ENCODE measurements around the gene ZFHX3.

ZFHX3 gene

DNA sequence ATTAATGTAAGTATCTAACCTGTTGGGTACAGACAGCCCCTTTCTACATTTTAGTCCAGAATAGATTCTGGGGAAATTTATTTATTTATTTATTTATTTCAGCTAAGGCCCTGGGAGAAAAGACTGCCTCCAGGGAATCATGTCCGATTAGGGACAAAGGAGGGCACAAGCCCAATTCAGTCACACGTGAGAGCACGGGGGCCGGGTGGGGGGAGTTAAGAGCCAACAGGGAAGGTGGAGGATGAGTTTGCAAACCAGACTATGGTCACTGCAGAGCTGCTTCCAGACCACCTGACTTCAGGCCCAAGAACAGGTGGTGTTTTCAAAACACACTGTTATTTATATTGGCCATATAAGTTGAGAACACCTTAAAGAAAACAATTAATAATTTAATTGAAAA lies 1.6 kb upstream of the ZFHX3 start:
- no peaks in the 10 kb centered on the region for H3K9me3 ChIP-seq
- H3K27ac ChIP-seq: peak overlapping the region; percentile 99
- peaks cover 0 to 87% (median 60%) of the 10 kb centered on the region in 4 donors for H3K4me1 ChIP-seq
- no peaks in the 10 kb centered on the region for H3K27me3 ChIP-seq
- intact Hi-C loops (cut with DNase I; ENCODE audit: low total_unique reads): loop anchor here (10.0 kb wide), 1 partner anchor 65 kb away; no protein-coding TSS in a partner anchor
- TF ChIP-seq, protein P1, sequence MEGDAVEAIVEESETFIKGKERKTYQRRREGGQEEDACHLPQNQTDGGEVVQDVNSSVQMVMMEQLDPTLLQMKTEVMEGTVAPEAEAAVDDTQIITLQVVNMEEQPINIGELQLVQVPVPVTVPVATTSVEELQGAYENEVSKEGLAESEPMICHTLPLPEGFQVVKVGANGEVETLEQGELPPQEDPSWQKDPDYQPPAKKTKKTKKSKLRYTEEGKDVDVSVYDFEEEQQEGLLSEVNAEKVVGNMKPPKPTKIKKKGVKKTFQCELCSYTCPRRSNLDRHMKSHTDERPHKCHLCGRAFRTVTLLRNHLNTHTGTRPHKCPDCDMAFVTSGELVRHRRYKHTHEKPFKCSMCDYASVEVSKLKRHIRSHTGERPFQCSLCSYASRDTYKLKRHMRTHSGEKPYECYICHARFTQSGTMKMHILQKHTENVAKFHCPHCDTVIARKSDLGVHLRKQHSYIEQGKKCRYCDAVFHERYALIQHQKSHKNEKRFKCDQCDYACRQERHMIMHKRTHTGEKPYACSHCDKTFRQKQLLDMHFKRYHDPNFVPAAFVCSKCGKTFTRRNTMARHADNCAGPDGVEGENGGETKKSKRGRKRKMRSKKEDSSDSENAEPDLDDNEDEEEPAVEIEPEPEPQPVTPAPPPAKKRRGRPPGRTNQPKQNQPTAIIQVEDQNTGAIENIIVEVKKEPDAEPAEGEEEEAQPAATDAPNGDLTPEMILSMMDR (IDR thresholded peaks at IDR 0.05): no peak
- peak overlapping the region; percentile 78 to 94 for H3K4me3 ChIP-seq
- peak in 1 of 2 donors; percentile 78 for DNase-seq
- H3K36me3 ChIP-seq: no peaks in the 10 kb centered on the region

GRCh38 chr16:73049091-73049490 lies 1.2 kb upstream of the ZFHX3 start:
- Histone ChIP-seq H3K4me3 (peak overlapping the region; percentile 78 to 94), H3K27me3 (no peaks in the 10 kb centered on the region), H3K27ac (peak overlapping the region; percentile 99), H3K36me3 (no peaks in the 10 kb centered on the region), H3K4me1 (peaks cover 0 to 87% (median 62%) of the 10 kb centered on the region in 4 donors), H3K9me3 (no peaks in the 10 kb centered on the region)
- TF ChIP-seq, protein P1 (IDR thresholded peaks at IDR 0.05): no peak
- no peak for DNase-seq
- intact Hi-C loops (cut with DNase I; ENCODE audit: low total_unique reads): loop anchor here (10.0 kb wide), 1 partner anchor 64 kb away; no protein-coding TSS in a partner anchor

- Histone ChIP-seq H3K4me1 (peaks cover 0 to 87% (median 62%) of the 10 kb centered on the region in 4 donors), H3K36me3 (no peaks in the 10 kb centered on the region), H3K9me3 (no peaks in the 10 kb centered on the region), H3K27me3 (no peaks in the 10 kb centered on the region), H3K4me3 (peak overlapping the region; percentile 78 to 94), H3K27ac (peak overlapping the region; percentile 99)
- TF ChIP-seq, protein P1 (IDR thresholded peaks at IDR 0.05): no peak
- peak; percentile 73 to 87 for DNase-seq
- intact Hi-C loops (cut with DNase I; ENCODE audit: low total_unique reads): loop anchor here (10.0 kb wide), 1 partner anchor 64 kb away; no protein-coding TSS in a partner anchor
Observed at GRCh38 chr16:73048292-73049080, 558 bp upstream of the ZFHX3 start.

GRCh38 chr16:73047221-73047535 lies 750 bp downstream of the ZFHX3 start:
- peak overlapping the region; percentile 78 to 94 for H3K4me3 ChIP-seq
- peaks cover 0 to 87% (median 66%) of the 10 kb centered on the region in 4 donors for H3K4me1 ChIP-seq
- TF ChIP-seq, protein P1 (IDR thresholded peaks at IDR 0.05): no peak
- peak in 1 of 2 donors; percentile 20 for DNase-seq
- no peaks in the 10 kb centered on the region for H3K27me3 ChIP-seq
- no peaks in the 10 kb centered on the region for H3K36me3 ChIP-seq
- no peaks in the 10 kb centered on the region for H3K9me3 ChIP-seq
- peak overlapping the region; percentile 99 for H3K27ac ChIP-seq
- intact Hi-C loops (cut with DNase I; ENCODE audit: low total_unique reads): loop anchor here (10.0 kb wide), 1 partner anchor 62 kb away; no protein-coding TSS in a partner anchor

DNA sequence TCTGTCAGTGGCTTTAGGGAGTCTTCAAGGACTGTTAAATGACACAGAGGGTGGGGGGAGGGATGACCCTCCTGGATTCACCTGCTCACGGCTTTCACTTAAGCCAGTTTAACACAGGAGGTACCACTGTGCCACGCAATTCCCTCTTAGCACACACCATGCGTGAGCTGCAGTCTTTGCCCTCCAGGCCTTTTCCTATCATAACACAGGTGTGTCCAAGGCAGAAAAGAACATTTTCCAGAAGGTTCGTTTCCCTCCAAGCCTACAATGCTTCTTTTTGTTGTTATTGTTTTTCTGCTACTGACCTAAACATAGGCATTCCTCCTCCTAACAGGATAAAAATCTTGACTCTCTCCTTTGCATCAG lies 1.1 kb downstream of the ZFHX3 start:
- H3K27me3 ChIP-seq: no peaks in the 10 kb centered on the region
- peak in 1 of 2 donors; percentile 24 for DNase-seq
- no peaks in the 10 kb centered on the region for H3K36me3 ChIP-seq
- peak overlapping the region; percentile 99 for H3K27ac ChIP-seq
- TF ChIP-seq, protein P1 (IDR thresholded peaks at IDR 0.05): no peak
- intact Hi-C loops (cut with DNase I; ENCODE audit: low total_unique reads): loop anchor here (10.0 kb wide), 1 partner anchor 62 kb away; no protein-coding TSS in a partner anchor
- peaks cover 0 to 87% (median 67%) of the 10 kb centered on the region in 4 donors for H3K4me1 ChIP-seq
- peak overlapping the region; percentile 78 to 94 for H3K4me3 ChIP-seq
- no peaks in the 10 kb centered on the region for H3K9me3 ChIP-seq
